H1 (cell line): ENCODE results near the gene ZFYVE21. TPM values are rescaled to one million over a fixed set of nuclear protein-coding genes. Genes with fewer than 3 reads are reported as not detected.

Experiments
- CEBPB ChIP-seq: IDR thresholded peaks from 2 replicates; pipeline ENCODE4 v1.6.1; 2012; ENCODE audit warnings: low read depth, low read length
- EGR1 ChIP-seq: IDR thresholded peaks from 2 replicates; pipeline ENCODE4 v1.6.1; 2011; ENCODE audit warnings: low read depth, low read length, borderline replicate concordance
- SP2 ChIP-seq: IDR thresholded peaks from 2 replicates; pipeline ENCODE4 v1.6.1; 2012; ENCODE audit warnings: mild to moderate bottlenecking, low read length, inconsistent platforms
- polyA plus RNA-seq, 7 experiments: library from polyadenylated mRNA; depleted of rRNA in 3 of 7; stranded (reverse) in 5 of 7; unstranded in 2 of 7; fragments of >200 nt in 5 of 7; fragments of 200-250 nt in 2 of 7; gene quantifications; 1 replicate in 5 of 7; 2 replicates in 1 of 7; 4 replicates in 1 of 7; pipeline versions ENCODE4 v1.2.1 to v1.2.3, GENCODE V29; 2011 to 2013; ENCODE audit warnings: missing spikeins in 2 of 7, mixed read lengths in 2 of 7
- total RNA-seq: library from RNA; stranded (reverse); fragmentation: NEBNext Ultra II Directional; extraction: Animal tissue kit (Norgen Biotek cat#: 25700); gene quantifications from 2 replicates; pipeline ENCODE4 v1.2.1, GENCODE V29; 2021

The ZFYVE21 gene
- total and polyA plus RNA-seq, 2 of the 8 experiments (the other 6 are each of a cell fraction or from before 2014, with no cell fraction given): 53.4 to 127 TPM

- TF ChIP-seq CEBPB (no peak), EGR1 (no peak), SP2 (no peak)
These were observed 17.4 kb downstream of the ZFYVE21 start (continued) for GRCh38 chr14:103732868-103733620.
